ENCODE results near the gene KCTD10. TPM values are rescaled to one million over a fixed set of nuclear protein-coding genes. Genes with fewer than 3 reads are reported as not detected.

The KCTD10 gene
- total RNA-seq, 2 donors from 2014 or later = 34.4 to 55.9 TPM

GRCh38 chr12:109449845-109450532 lies 27.1 kb downstream of the KCTD10 start:
- Histone ChIP-seq H3K4me3 (no peak overlapping the region), H3K9me3 (no peaks in the 10 kb centered on the region), H3K27ac (no peak overlapping the region), H3K36me3 (peaks cover 65% of the 10 kb centered on the region), H3K4me1 (peaks cover 0 to 11% of the 10 kb centered on the region in 2 donors), H3K27me3 (no peaks in the 10 kb centered on the region)
- TF ChIP-seq CTCF (IDR thresholded peaks at IDR 0.05) = no peak
- DNase-seq (ENCODE audit: low spot score) = no peak

- Histone ChIP-seq H3K4me3 (no peak overlapping the region), H3K27ac (no peak overlapping the region), H3K27me3 (no peaks in the 10 kb centered on the region), H3K4me1 (peaks cover 0 to 22% of the 10 kb centered on the region in 2 donors), H3K36me3 (peaks cover 54% of the 10 kb centered on the region), H3K9me3 (no peaks in the 10 kb centered on the region)
- DNase-seq (ENCODE audit: low spot score) = no peak
- TF ChIP-seq CTCF (IDR thresholded peaks at IDR 0.05) = no peak
These were observed 28.3 kb downstream of the KCTD10 start for GRCh38 chr12:109448707-109449390.

- Histone ChIP-seq H3K4me1 (peaks cover 0 to 26% of the 10 kb centered on the region in 2 donors), H3K36me3 (peaks cover 48% of the 10 kb centered on the region), H3K27me3 (no peaks in the 10 kb centered on the region), H3K4me3 (no peak overlapping the region), H3K9me3 (no peaks in the 10 kb centered on the region), H3K27ac (peak overlapping the region in 1 of 2 donors; percentile 84)
- no peak for TF ChIP-seq CTCF (IDR thresholded peaks at IDR 0.05)
- DNase-seq (ENCODE audit: low spot score) = no peak
These were observed 28.8 kb downstream of the KCTD10 start for GRCh38 chr12:109448272-109448671.

GRCh38 chr12:109447482-109447881 lies 29.6 kb downstream of the KCTD10 start:
- Histone ChIP-seq H3K27me3 (no peaks in the 10 kb centered on the region), H3K36me3 (peaks cover 40% of the 10 kb centered on the region), H3K4me3 (no peak overlapping the region), H3K9me3 (no peaks in the 10 kb centered on the region), H3K27ac (peak overlapping the region; percentile 66 to 84), H3K4me1 (peaks cover 0 to 27% of the 10 kb centered on the region in 2 donors)
- TF ChIP-seq CTCF (IDR thresholded peaks at IDR 0.05) = no peak
- no peak for DNase-seq (ENCODE audit: low spot score)

- no peaks in the 10 kb centered on the region for H3K9me3 ChIP-seq
- H3K27me3 ChIP-seq = no peaks in the 10 kb centered on the region
- H3K27ac ChIP-seq = peak overlapping the region; percentile 66 to 84
- no peak for TF ChIP-seq CTCF (IDR thresholded peaks at IDR 0.05)
- H3K4me3 ChIP-seq = no peak overlapping the region
- DNase-seq (ENCODE audit: low spot score) = no peak
- peaks cover 0 to 27% of the 10 kb centered on the region in 2 donors for H3K4me1 ChIP-seq
- peaks cover 34% of the 10 kb centered on the region for H3K36me3 ChIP-seq
These were observed 30.2 kb downstream of the KCTD10 start for GRCh38 chr12:109446869-109447268.

Measured in right atrium auricular region (tissue), 2 donors.